ENCODE data around the gene PARP3.

GRCh38 chr3:51944451-51945021 is 2.4 kb downstream of the PARP3 start:
- TF ChIP-seq CEBPG (CRISPR knock-in tag; IDR thresholded peaks at IDR 0.05), result no peak
- TF ChIP-seq CEBPG (tag; conservative IDR thresholded peaks at IDR 0.05 in 1 of 2, IDR thresholded peaks at IDR 0.05 in 1 of 2), result no peak
- no peak for TF ChIP-seq ZNF274 (IDR thresholded peaks at IDR 0.05; ENCODE audit: borderline replicate concordance, low read depth, low read length)
- no peak for TF ChIP-seq ZFP36 (IDR thresholded peaks at IDR 0.05; ENCODE audit: low read depth, low read length, partially characterized antibody)
- no peak for TF ChIP-seq EZH2 (IDR thresholded peaks at IDR 0.05; ENCODE audit: borderline replicate concordance, low read depth, low read length)
- no peak for TF ChIP-seq ZNF785 (CRISPR knock-in tag; IDR thresholded peaks at IDR 0.05)
- TF ChIP-seq EP300 (IDR thresholded peaks at IDR 0.05; ENCODE audit: low read length), result no peak
- TF ChIP-seq YBX1 (IDR thresholded peaks at IDR 0.05), result no peak
